Keratinocyte (primary cell): ENCODE results near the gene PPP6C. TPM values are rescaled to one million over a fixed set of nuclear protein-coding genes. Genes with fewer than 3 reads are reported as not detected.
"Not testable (repeated sequence)": the region's sequence is repeated elsewhere in the genome, so short reads cannot be mapped to it uniquely, and the experiment has no call there.

Experiments
- DNase-seq: peaks from one replicate; pipeline ENCODE4 v3.0.0-alpha.2; 2011; ENCODE audit warnings: low read depth, missing footprints, low spot score
- FAIRE-seq: peaks from 2 replicates; lab custom pipeline; 2011; peaks lifted over from hg19 to GRCh38; lab: Jason Lieb, UNC
- H2AFZ ChIP-seq: 2 replicates; pipeline ENCODE4 v1.6.0; 2012; ENCODE audit warnings: low read length, control low read depth, inconsistent platforms; ENCODE audit not compliant: control insufficient read depth
- H3K27ac ChIP-seq: 2 replicates; pipeline ENCODE4 v1.5.1; 2011; ENCODE audit warnings: low read length; ENCODE audit not compliant: control insufficient read depth, insufficient read depth
- H3K27me3 ChIP-seq: 3 replicates; pipeline ENCODE4 v1.6.0; 2011; ENCODE audit warnings: low read length; ENCODE audit not compliant: control insufficient read depth, insufficient read depth; ENCODE audit errors: extremely low read depth
- H3K36me3 ChIP-seq, 2 experiments: 2 replicates in 1 of 2; 3 replicates in 1 of 2; pipeline ENCODE4 v1.5.1; 2011; ENCODE audit warnings: low read length in 2 of 2, mild to moderate bottlenecking in 1 of 2; ENCODE audit not compliant: control insufficient read depth in 2 of 2, insufficient read depth in 2 of 2; ENCODE audit errors: extremely low read depth in 1 of 2
- H3K4me1 ChIP-seq: 3 replicates; pipeline ENCODE4 v1.5.1; 2011; ENCODE audit warnings: low read length; ENCODE audit not compliant: control insufficient read depth, insufficient read depth; ENCODE audit errors: extremely low read depth
- H3K4me2 ChIP-seq: 3 replicates; pipeline ENCODE4 v1.6.0; 2011; ENCODE audit warnings: low read depth, low read length; ENCODE audit not compliant: control insufficient read depth, insufficient read depth; ENCODE audit errors: extremely low read depth
- H3K4me3 ChIP-seq, 3 experiments: fragments of 200-600 bp in 1 of 3; sonication (generic) in 1 of 3; 2 replicates in 2 of 3; 3 replicates in 1 of 3; pipeline ENCODE4 v1.5.1; 2011 to 2016; ENCODE audit warnings: low read length in 3 of 3, mild to moderate bottlenecking in 3 of 3, control low read depth in 2 of 3, inconsistent platforms in 1 of 3, low read depth in 1 of 3, mixed read lengths in 1 of 3, mixed run types in 1 of 3, moderate library complexity in 1 of 3; ENCODE audit not compliant: control insufficient read depth in 2 of 3, insufficient read depth in 2 of 3; ENCODE audit errors: extremely low read depth in 1 of 3
- H3K79me2 ChIP-seq: 2 replicates; pipeline ENCODE4 v1.6.0; 2012; ENCODE audit warnings: low read length; ENCODE audit not compliant: control insufficient read depth, insufficient read depth
- H3K9ac ChIP-seq: 3 replicates; pipeline ENCODE4 v1.6.0; 2011; ENCODE audit warnings: low read length; ENCODE audit not compliant: control insufficient read depth, insufficient read depth; ENCODE audit errors: extremely low read depth
- H3K9me1 ChIP-seq: 3 replicates; pipeline ENCODE4 v1.6.0; 2011; ENCODE audit warnings: low read length; ENCODE audit not compliant: control insufficient read depth, insufficient read depth; ENCODE audit errors: extremely low read depth
- H3K9me3 ChIP-seq: 2 replicates; pipeline ENCODE4 v1.5.1; 2012; ENCODE audit warnings: low read depth, low read length; ENCODE audit not compliant: control insufficient read depth
- H4K20me1 ChIP-seq: 3 replicates; pipeline ENCODE4 v1.6.0; 2011; ENCODE audit warnings: low read length; ENCODE audit not compliant: control insufficient read depth, insufficient read depth; ENCODE audit errors: extremely low read depth
- EZH2 ChIP-seq: IDR thresholded peaks from one replicate; pipeline ENCODE4 v1.6.1; 2012; ENCODE audit warnings: inconsistent platforms, mild to moderate bottlenecking, low read length, moderate library complexity
- dilution Hi-C: fragments of 300-500 bp; cut with MboI; formaldehyde crosslinking; loops from one replicate; pipeline ENCODE4 v1.7.0; 2020; ENCODE audit warnings: low sequenced_read_pairs; ENCODE audit not compliant: extremely low pct_ligation_motif_present
- polyA plus RNA-seq, 5 experiments: library from polyadenylated mRNA; depleted of rRNA in 3 of 5; stranded (reverse) in 3 of 5; stranded (forward) in 1 of 5; unstranded in 1 of 5; fragments of >200 nt; gene quantifications; 1 replicate in 1 of 5; 2 replicates in 3 of 5; 3 replicates in 1 of 5; pipeline versions ENCODE4 v1.2.1 to v1.2.3, GENCODE V29; 2011 to 2012; ENCODE audit warnings: missing spikeins in 2 of 5, low read depth in 1 of 5, low replicate concordance in 1 of 5
- TF ChIP-seq, protein P1 (sequence below), 3 experiments: IDR thresholded peaks in 1 of 3; conservative IDR thresholded peaks in 1 of 3; optimal IDR thresholded peaks in 1 of 3; 2 replicates in 2 of 3; 3 replicates in 1 of 3; pipeline versions ENCODE3 to v1.5.1; 2011; ENCODE audit warnings: low read length in 3 of 3, mild to moderate bottlenecking in 3 of 3, moderate library complexity in 2 of 3, control low read depth in 1 of 3, inconsistent platforms in 1 of 3; ENCODE audit not compliant: insufficient read depth in 2 of 3; ENCODE audit errors: extremely low read depth in 1 of 3

The PPP6C gene
- polyA plus RNA-seq, 1 donor (not counting 4 experiments of a cell fraction or from before 2014, with no cell fraction given): 35.9 TPM

DNA sequence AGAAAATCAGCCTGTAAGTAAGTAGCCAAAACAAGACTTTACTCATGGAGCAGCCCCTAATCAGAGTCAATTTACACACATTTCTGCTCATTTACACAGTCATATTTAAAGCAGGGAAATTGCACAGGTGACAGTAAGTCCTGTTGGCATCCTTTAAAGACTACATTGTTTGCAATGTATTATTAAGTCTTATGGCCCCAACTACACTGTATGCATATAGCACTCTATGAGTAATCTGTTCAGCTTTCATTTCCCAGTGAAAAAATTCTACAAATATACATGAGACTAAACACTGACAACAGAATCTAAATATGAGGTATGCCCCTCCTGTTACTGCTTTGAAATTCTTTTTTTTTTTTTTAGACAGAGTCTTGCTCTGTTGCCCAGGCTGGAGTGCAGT, 19.7 kb downstream of the PPP6C start:
- Histone ChIP-seq H3K4me1 (no peaks in the 10 kb centered on the region), H2AFZ (no peak overlapping the region), H3K27me3 (no peaks in the 10 kb centered on the region), H3K4me2 (no peak overlapping the region), H3K27ac (no peak overlapping the region), H3K79me2 (peaks cover 38% of the 10 kb centered on the region), H3K4me3 (no peak overlapping the region), H3K36me3 (peaks cover 0 to 7% of the 10 kb centered on the region in 2 experiments), H3K9me1 (no peaks in the 10 kb centered on the region), H4K20me1 (peaks cover 4% of the 10 kb centered on the region), H3K9ac (no peak overlapping the region), H3K9me3 (no peaks in the 10 kb centered on the region)
- DNase-seq (no peak), FAIRE-seq (no peak)
- dilution Hi-C loops: no loop called here
- TF ChIP-seq, protein P1, sequence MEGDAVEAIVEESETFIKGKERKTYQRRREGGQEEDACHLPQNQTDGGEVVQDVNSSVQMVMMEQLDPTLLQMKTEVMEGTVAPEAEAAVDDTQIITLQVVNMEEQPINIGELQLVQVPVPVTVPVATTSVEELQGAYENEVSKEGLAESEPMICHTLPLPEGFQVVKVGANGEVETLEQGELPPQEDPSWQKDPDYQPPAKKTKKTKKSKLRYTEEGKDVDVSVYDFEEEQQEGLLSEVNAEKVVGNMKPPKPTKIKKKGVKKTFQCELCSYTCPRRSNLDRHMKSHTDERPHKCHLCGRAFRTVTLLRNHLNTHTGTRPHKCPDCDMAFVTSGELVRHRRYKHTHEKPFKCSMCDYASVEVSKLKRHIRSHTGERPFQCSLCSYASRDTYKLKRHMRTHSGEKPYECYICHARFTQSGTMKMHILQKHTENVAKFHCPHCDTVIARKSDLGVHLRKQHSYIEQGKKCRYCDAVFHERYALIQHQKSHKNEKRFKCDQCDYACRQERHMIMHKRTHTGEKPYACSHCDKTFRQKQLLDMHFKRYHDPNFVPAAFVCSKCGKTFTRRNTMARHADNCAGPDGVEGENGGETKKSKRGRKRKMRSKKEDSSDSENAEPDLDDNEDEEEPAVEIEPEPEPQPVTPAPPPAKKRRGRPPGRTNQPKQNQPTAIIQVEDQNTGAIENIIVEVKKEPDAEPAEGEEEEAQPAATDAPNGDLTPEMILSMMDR (optimal IDR thresholded peaks at IDR 0.05 in 1 of 3, IDR thresholded peaks at IDR 0.05 in 1 of 3, conservative IDR thresholded peaks at IDR 0.05 in 1 of 3; ENCODE audit: extremely low read depth in 1 of 3, insufficient read depth in 2 of 3, low read length in 3 of 3): no peak
- TF ChIP-seq EZH2: no peak

DNA sequence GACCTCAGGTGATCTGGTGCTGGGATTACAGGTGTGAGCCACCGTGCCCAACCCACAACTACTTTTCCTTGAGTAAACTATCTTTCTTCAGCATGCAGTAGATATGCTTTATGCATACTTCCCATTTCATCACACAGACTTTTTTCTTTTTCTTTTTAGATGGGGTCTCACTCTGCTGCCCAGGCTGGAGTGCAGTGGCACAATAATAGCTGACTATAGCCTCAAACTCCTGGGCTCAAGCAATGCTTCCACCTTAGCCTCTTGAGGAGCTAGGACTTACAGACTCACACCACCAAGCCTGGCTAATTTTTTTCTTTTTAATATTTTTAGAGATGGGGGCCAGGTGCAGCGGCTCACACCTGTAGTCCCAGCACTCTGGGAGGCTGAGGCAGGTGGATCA, 22.8 kb downstream of the PPP6C start:
- Histone ChIP-seq H3K9ac (no peak overlapping the region), H3K27ac (no peak overlapping the region), H2AFZ (no peak overlapping the region), H3K27me3 (no peaks in the 10 kb centered on the region), H4K20me1 (no peaks in the 10 kb centered on the region), H3K79me2 (peaks cover 20% of the 10 kb centered on the region), H3K4me3 (no peak overlapping the region), H3K4me1 (no peaks in the 10 kb centered on the region), H3K9me1 (no peaks in the 10 kb centered on the region), H3K36me3 (peaks cover 0 to 7% of the 10 kb centered on the region in 2 experiments), H3K9me3 (no peaks in the 10 kb centered on the region), H3K4me2 (no peak overlapping the region)
- TF ChIP-seq, protein P1 (optimal IDR thresholded peaks at IDR 0.05 in 1 of 3, IDR thresholded peaks at IDR 0.05 in 1 of 3, conservative IDR thresholded peaks at IDR 0.05 in 1 of 3; ENCODE audit: extremely low read depth in 1 of 3, insufficient read depth in 2 of 3, low read length in 3 of 3): no peak
- no peak for TF ChIP-seq EZH2
- DNase-seq: no peak
- dilution Hi-C loops: no loop called here
- FAIRE-seq: no peak

DNA sequence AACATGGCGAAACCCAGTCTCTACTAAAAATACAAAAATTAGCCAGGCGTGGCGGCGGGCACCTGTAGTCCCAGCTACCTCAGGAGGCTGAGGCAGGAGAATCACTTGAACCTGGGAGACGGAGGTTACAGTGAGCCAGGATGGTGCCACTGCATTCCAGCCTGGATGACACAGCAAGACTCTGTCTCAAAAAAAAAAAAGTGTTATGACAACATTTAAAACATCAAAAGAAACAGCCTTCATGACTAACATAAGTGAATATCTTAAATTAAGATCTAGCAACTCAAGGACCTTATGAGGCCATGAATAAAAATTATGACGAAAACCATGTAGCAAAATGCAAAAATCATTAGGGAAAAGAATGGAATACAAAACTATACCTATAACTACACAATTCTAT, 26.7 kb downstream of the PPP6C start:
- H3K9me3 ChIP-seq, H2AFZ ChIP-seq, H3K9ac ChIP-seq, dilution Hi-C loops, H3K9me1 ChIP-seq, H3K27ac ChIP-seq, H3K4me1 ChIP-seq, FAIRE-seq, H4K20me1 ChIP-seq, H3K36me3 ChIP-seq, H3K4me2 ChIP-seq, H3K4me3 ChIP-seq, DNase-seq, H3K27me3 ChIP-seq: not testable (repeated sequence)
- peaks cover 19% of the 10 kb centered on the region for H3K79me2 ChIP-seq
